GM10248 (cell line): ENCODE results near the gene NFIX.

Experiments
- CTCF ChIA-PET: fragments of 300-600 bp; sonication (Branson Sonifier 250); formaldehyde crosslinking; extraction: SDS; loops from one replicate; lab custom pipeline; 2021; ENCODE audit warnings: antibody characterized with exemption; lab: Yijun Ruan, JAX
- POLR2A ChIA-PET: fragments of 350-650 bp; sonication (Branson Sonifier 250); formaldehyde crosslinking; extraction: SDS; loops from one replicate; lab custom pipeline; 2020; ENCODE audit warnings: antibody characterized with exemption; lab: Yijun Ruan, JAX
- DNase-seq: peaks from one replicate; pipeline ENCODE4 v3.0.0; 2012; ENCODE audit errors: extremely low spot score
- TF ChIP-seq, protein P1 (sequence below): IDR thresholded peaks from 2 replicates; pipeline ENCODE4 v1.5.1; 2012; ENCODE audit warnings: mild to moderate bottlenecking, low read depth; ENCODE audit errors: extremely low read depth, missing control alignments, control extremely low read depth

Gene NFIX

DNA sequence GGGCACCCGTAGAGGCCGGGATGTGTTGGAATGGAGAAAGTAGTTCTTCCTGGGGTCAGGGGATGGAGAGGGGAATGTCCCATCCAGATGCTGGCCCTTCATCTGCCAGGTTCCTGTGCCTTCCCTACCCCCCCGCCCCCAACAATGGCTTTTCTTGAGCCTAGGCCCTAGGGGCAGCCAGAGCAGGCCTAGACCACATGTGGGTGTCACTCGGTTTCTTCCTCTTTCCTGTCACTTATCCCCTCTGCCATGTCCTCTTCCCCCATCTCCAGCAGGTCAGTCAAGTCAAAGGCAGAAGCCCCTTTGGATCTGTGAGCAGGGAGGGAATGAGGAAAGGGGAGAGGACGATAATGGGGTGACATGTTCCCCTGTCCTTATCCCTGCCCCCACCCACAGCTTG is 71.0 kb downstream of the NFIX start:
- TF ChIP-seq, protein P1, sequence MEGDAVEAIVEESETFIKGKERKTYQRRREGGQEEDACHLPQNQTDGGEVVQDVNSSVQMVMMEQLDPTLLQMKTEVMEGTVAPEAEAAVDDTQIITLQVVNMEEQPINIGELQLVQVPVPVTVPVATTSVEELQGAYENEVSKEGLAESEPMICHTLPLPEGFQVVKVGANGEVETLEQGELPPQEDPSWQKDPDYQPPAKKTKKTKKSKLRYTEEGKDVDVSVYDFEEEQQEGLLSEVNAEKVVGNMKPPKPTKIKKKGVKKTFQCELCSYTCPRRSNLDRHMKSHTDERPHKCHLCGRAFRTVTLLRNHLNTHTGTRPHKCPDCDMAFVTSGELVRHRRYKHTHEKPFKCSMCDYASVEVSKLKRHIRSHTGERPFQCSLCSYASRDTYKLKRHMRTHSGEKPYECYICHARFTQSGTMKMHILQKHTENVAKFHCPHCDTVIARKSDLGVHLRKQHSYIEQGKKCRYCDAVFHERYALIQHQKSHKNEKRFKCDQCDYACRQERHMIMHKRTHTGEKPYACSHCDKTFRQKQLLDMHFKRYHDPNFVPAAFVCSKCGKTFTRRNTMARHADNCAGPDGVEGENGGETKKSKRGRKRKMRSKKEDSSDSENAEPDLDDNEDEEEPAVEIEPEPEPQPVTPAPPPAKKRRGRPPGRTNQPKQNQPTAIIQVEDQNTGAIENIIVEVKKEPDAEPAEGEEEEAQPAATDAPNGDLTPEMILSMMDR, result no peak
- no peak for DNase-seq
- ChIA-PET POLR2A (no interaction called here), CTCF (interaction anchor here (0.6 to 14.9 kb wide), 4 partner anchors 28 to 101 kb away, joined by 3 to 270 read pairs (median 4); no protein-coding TSS in a partner anchor)

DNA sequence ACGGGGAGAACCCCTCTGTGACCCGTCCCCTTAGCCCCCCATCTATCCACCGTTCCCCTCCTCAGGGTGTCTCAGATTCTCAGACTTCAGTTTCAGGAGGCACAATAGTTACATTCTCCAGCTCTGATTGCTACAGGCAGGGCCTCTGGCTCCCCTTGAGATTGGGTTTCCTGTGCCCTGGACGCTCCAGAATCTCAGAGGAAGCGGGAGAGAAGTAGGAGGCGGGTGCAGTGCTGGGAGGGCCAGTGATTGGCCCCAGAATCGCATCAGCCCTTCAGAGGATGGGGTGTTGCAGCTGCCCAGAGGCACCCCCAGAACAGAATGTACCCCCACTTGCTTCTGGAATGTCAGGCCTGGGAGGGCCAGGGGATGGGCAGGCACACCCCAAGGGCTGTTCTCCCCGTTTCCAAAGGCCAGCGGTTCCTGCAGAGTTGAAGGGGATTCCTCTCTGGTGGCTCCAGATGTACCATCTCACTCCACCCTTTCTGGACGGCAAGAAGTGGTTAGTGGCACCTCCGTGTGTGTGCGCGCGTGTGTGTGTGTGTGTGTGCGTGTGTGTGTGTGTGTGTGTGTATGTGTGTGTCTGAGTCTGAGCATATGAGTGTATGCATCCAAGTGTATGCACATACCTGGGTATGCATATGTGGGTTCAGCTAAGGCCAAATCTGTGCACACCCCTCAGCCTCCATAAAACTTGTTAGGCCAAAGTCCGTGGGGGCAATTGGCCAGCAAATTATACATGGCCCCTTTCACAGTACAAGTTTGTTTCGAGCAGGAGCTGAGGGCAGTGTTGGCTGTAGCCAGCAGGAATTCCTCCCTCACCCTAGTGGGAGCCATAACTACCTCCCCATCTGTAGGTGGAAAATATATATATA is 71.9 kb downstream of the NFIX start:
- DNase-seq, result no peak
- ChIA-PET CTCF (interaction anchor here (0.6 to 14.9 kb wide), 6 partner anchors 27 to 182 kb away, joined by 3 to 270 read pairs (median 5); no protein-coding TSS in a partner anchor), POLR2A (no interaction called here)
- TF ChIP-seq, protein P1, result no peak

DNA sequence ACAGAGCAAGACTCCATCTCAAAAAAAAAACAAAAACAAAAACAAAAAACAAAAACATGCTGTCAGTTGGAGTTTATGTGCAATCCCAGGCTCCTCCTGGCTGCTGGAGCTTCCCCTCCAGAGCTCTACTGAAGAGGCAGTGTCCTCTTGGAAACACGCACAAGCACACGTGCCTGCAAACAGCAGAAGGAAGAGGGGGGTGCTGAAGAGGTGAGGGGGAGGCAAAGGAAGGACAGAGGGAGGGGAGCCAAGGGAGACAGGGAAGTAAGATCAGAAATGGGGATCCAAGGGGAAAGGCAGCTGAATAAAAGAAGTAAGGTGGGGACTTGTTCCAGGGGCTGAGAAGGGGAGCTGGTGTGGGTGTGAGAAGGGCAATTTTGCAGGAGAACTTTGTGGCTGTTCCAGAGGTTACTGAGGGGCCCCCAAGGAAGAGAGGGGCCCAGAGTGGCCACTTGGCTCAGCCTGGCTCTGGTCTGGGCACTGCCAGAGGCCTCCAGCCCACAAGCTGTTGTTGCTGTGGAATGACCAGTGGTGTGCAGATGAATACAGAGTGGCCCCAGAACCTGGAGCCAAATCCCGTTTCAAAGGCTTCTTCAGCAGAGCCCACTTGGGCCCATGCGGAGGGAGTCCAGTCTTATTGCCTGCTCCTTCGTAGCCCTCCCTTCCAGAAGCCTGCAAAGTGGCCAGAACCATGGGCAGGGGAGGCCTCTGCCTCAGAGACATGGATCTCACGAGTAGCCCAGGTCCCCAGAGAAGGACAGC is 73.0 kb downstream of the NFIX start:
- POLR2A ChIA-PET, result no interaction called here

DNA sequence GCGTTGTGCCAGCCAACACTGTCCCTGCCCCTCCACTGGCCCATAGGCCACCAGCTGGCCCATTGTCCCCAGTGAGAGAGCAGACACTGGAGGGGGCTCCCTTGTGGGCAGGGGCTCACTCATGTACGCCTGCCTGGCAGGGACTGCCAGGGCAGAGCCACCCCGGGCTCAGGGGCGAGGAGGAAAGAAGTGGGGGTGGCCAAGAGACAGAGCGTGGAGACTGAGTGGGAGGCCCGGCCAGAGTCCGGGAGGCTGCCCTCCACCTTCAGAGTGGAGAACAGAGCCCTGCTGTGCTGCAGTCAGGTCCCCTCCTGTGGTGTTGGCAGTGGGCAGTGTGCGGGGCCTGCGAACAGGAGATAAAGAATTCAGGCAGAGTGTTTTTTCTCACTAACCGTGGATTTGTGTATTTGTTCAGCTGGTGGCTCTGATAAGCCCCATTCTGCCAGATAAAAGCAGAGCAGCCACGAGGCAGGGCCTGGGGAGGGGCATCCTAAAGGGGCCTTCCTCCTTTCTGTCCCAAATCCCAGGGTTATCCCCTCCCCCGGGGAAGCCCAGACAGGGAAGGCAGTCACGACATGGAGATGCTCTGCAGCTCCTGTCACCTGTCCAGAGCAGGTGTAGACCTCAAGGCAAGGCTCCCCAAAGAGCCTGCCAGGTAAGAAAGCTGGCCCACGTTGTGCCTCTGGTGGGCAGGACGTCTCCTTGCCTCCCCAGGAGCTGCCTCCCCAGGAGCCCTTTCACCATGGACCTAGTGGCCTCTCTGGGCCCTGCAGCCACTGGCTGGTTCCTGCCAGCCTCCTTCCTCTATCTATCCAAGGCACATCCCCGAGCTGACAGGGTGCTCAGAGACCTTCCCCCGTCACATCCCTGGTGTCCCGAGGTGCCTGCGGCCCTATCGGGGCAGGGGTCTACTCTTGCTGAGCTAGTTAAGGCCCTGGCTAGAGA is 74.4 kb downstream of the NFIX start:
- ChIA-PET CTCF (interaction anchor here (1.0 to 10.8 kb wide), 4 partner anchors 9 to 92 kb away, joined by 3 to 102 read pairs (median 26); no protein-coding TSS in a partner anchor), POLR2A (no interaction called here)
- TF ChIP-seq, protein P1, result no peak
- DNase-seq, result no peak

More for the DNA sequence above, 73.0 kb downstream of the NFIX start:
- TF ChIP-seq, protein P1, result no peak
- DNase-seq, result no peak
- CTCF ChIA-PET, result interaction anchor here (1.2 to 7.4 kb wide), 3 partner anchors 91 to 183 kb away, joined by 3 to 44 read pairs (median 4); no protein-coding TSS in a partner anchor

DNA sequence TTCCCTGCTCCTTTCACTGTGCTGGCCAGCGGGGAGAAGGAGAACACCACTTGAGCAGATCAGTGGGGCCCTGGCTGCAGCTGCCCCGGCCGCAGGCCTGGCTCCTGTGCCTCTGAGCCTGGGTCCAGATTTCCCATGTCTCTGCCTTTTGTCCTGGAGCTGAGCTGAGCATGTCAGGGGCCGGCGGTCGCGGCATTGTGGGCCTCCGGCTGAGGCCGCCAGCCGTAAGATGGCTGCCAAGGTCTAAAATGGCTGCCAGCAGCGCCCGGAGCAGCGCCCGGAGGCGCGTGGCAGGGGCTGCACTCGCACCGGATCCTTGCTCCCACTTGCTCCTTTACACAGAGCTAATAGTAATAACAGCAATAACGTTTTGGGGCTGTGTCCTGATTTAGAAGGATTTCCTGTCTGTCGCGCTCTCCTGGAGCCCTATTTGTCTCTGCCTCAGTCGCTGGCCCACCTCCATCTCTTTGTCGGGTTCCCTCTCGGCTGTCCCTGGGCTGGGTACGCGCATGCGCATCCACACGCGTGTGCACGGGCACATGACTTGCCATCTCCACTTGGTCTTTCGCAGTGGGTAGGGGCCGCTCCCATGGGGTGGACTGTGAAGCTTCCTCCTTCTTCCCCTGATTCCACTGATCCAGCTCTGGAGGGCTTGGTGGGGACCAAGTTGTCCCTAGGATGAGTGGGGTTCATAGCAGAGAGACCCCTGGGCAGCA is 75.3 kb downstream of the NFIX start:
- DNase-seq, result no peak
- POLR2A ChIA-PET, result no interaction called here
- CTCF ChIA-PET, result interaction anchor here (1.0 to 10.8 kb wide), 4 partner anchors 10 to 93 kb away, joined by 3 to 102 read pairs (median 26); no protein-coding TSS in a partner anchor
- TF ChIP-seq, protein P1, result no peak
